ENCODE measurements around the gene NLRP9. TPM values are rescaled to one million over a fixed set of nuclear protein-coding genes. Genes with fewer than 3 reads are reported as not detected.

The NLRP9 gene
- total RNA-seq, 1 experiment from 2014 or later, result not detected

DNA sequence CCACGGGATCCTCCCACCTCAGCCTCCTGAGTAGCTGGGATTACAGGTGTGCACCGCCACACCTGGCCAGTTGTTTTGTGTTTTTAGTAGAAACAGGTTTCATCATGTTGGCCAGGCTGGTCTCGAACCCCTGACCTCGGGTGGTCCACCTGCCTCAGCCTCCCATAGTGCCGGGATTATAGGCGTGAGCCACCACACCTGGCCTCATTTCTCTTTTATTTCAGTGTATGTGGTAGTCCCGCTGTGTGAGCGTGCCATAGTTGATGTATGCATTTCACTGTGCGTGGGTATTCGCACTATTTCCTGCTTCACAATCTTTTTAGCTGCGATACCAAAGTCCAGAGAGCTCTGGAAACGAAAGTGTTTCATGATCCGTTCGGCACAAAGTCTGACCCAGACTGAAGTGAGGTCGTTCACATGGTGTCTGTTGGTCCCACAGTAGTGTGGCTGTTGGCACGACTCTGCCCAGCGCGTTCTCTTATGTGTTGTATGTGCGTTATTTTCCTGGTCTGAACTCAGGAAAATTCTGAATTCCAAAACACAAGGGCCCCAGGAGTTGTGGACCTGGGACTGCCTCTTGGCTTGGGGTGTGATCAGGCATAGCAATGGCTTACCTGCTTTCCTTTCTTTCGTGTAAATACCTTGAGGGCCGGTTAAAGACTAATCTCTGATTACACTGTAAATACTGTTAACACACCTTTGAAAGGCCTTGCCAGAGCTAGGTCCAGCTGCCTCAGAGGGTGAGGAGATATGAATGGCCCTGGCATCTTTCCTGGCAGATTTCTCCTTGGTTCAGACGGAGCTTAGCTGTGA lies 54.5 kb downstream of the NLRP9 start (continued):
- no peak for TF ChIP-seq CEBPB (IDR thresholded peaks at IDR 0.05; ENCODE audit: low read depth)
- no peak for TF ChIP-seq YY1 (IDR thresholded peaks at IDR 0.05; ENCODE audit: extremely low read depth, insufficient replicate concordance, low read depth, low read length)
- no peak for TF ChIP-seq FOSL1 (IDR thresholded peaks at IDR 0.05; ENCODE audit: low read depth)
- no peak for TF ChIP-seq ZNF274 (IDR thresholded peaks at IDR 0.05; ENCODE audit: low read depth, low read length)
- TF ChIP-seq, protein P1, sequence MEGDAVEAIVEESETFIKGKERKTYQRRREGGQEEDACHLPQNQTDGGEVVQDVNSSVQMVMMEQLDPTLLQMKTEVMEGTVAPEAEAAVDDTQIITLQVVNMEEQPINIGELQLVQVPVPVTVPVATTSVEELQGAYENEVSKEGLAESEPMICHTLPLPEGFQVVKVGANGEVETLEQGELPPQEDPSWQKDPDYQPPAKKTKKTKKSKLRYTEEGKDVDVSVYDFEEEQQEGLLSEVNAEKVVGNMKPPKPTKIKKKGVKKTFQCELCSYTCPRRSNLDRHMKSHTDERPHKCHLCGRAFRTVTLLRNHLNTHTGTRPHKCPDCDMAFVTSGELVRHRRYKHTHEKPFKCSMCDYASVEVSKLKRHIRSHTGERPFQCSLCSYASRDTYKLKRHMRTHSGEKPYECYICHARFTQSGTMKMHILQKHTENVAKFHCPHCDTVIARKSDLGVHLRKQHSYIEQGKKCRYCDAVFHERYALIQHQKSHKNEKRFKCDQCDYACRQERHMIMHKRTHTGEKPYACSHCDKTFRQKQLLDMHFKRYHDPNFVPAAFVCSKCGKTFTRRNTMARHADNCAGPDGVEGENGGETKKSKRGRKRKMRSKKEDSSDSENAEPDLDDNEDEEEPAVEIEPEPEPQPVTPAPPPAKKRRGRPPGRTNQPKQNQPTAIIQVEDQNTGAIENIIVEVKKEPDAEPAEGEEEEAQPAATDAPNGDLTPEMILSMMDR (IDR thresholded peaks at IDR 0.05 in 2 of 3, conservative IDR thresholded peaks at IDR 0.05 in 1 of 3; ENCODE audit: borderline replicate concordance in 1 of 3, insufficient read depth in 1 of 3, low read depth in 2 of 3, low read length in 2 of 3), result no peak
- TF ChIP-seq SRF (IDR thresholded peaks at IDR 0.05; ENCODE audit: low read depth), result no peak
- no peak for TF ChIP-seq EZH2phosphoT487 (IDR thresholded peaks at IDR 0.05; ENCODE audit: borderline replicate concordance)

DNA sequence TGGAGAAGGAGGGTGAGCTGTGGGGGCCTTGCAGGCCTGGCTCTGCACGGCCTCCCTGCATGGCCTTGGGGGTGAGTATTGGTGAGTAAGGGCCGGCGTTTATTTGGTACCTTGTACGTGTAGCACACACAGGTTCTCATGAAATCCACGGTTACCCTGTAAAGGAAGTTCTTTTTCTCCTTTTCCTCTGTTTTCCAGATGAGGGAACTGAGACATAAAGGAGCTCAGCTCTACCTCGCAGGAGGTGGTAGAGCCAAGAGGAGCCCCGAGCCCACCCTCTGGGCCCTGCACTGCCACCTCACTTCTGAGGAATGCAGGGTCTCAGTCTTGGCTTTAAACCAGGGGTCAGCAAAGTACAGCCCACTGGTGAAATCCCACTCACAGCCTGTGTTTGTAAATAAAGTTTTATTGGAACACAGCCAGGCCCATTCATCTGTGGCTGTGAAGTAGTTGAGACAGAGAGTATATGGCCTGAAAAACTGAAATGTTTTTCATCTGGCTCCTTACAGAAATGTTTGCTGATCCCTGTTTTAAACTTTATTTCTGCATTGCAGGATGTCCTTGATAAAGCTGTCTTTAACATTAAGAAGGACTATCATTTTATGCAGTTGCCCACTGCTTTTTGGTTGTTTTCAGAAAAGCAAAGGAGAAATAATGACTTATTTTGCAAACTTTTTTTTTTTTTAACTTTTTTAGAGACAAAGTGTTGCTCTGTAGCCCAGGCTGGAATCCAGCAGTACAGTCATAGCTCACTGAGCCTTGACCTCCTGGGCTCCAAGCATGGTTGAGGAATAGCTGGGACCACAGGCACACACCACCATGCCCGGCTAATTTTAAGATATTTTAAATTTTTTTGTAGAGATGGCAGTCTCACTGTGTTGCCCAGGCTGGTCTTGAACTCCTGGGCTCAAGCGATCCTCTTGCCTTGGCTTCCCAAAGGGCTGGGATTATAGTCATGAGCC lies 56.8 kb downstream of the NLRP9 start:
- ChIA-PET POLR2A (no interaction called here), CTCF (no interaction called here), RAD21 (ENCODE audit: low non-redundant PET in 1 of 2, low total read pairs in 2 of 2, uncharacterized antibody in 2 of 2, unreplicated experiment in 2 of 2) (no interaction called here)
- H3K9ac ChIP-seq (ENCODE audit: low read length), result no peak overlapping the region
- peaks cover 92% of the 10 kb centered on the region for H3K79me2 ChIP-seq (ENCODE audit: insufficient read depth, low read length)
- ATAC-seq, result no peak
- intact Hi-C loops (cut with micrococcal nuclease), result no loop called here
- H3K27ac ChIP-seq (ENCODE audit: low read depth, low read length), result no peak overlapping the region
- H3K9me3 ChIP-seq (ENCODE audit: control insufficient read depth in 1 of 2, insufficient read depth in 1 of 2, low read depth in 1 of 2, low read length in 2 of 2), result no peaks in the 10 kb centered on the region
- no peaks in the 10 kb centered on the region for H4K20me1 ChIP-seq (ENCODE audit: insufficient read depth)
- peaks cover 27 to 35% of the 10 kb centered on the region in 2 experiments; a peak in 3 of 4 replicates for H3K36me3 ChIP-seq (ENCODE audit: control insufficient read depth in 1 of 2, insufficient read depth in 2 of 2, low read length in 2 of 2)
- H3K27me3 ChIP-seq (ENCODE audit: insufficient read depth, low read length), result no peaks in the 10 kb centered on the region
- no peak for DNase-seq (ENCODE audit: low read depth, low spot score)
- H3K9me2 ChIP-seq (ENCODE audit: insufficient read depth), result no peaks in the 10 kb centered on the region
- no peak overlapping the region for H3K4me2 ChIP-seq (ENCODE audit: low read length)
- H2AFZ ChIP-seq (ENCODE audit: low read depth, low read length, poor library complexity, severe bottlenecking), result no peak overlapping the region
- no peak overlapping the region for H3K4me3 ChIP-seq (replicated peaks in 1 of 2; ENCODE audit: low read depth in 1 of 2, low read length in 2 of 2)
- H3K4me1 ChIP-seq (ENCODE audit: control insufficient read depth in 1 of 2, insufficient read depth in 2 of 2, low read length in 2 of 2), result peaks cover 6 to 18% of the 10 kb centered on the region in 2 experiments
- no TSS peak for BruUV-seq (replicated peaks)
- TF ChIP-seq ZBTB33 (IDR thresholded peaks at IDR 0.05; ENCODE audit: extremely low read depth, insufficient replicate concordance, low read length) (no peak), YY1 (IDR thresholded peaks at IDR 0.05; ENCODE audit: extremely low read depth, insufficient replicate concordance, low read depth, low read length) (no peak), REST (IDR thresholded peaks at IDR 0.05; ENCODE audit: low read depth) (no peak), TCF7L2 (IDR thresholded peaks at IDR 0.05; ENCODE audit: borderline replicate concordance, extremely low read depth, insufficient read depth, insufficient read length) (no peak), POLR2A (IDR thresholded peaks at IDR 0.05; ENCODE audit: borderline replicate concordance, extremely low read depth, insufficient read depth, insufficient read length) (no peak), JUND (IDR thresholded peaks at IDR 0.05) (no peak), RAD21 (IDR thresholded peaks at IDR 0.05; ENCODE audit: low read depth) (no peak), SIN3A (IDR thresholded peaks at IDR 0.05; ENCODE audit: low read depth) (no peak), EZH2phosphoT487 (IDR thresholded peaks at IDR 0.05; ENCODE audit: borderline replicate concordance) (no peak)
